GM23338 (cell line): ENCODE data around the gene KLHL13. TPM values are rescaled to one million over a fixed set of nuclear protein-coding genes. Genes with fewer than 3 reads are reported as not detected.

ENCODE experiments used
- ATAC-seq: fragments of 200-7000 bp; cut with Tn5 transposase; 3 replicates; pipeline ENCODE4 v1.9.1; 2020
- DNase-seq: peaks from one replicate; pipeline ENCODE4 v3.0.0-alpha.2; 2015; ENCODE audit warnings: low spot score
- H2AFZ ChIP-seq: fragments of 200-600 bp; sonication (generic); 2 replicates; pipeline ENCODE4 v1.8.0; 2016; ENCODE audit warnings: antibody characterized with exemption, mild to moderate bottlenecking, moderate library complexity
- H3F3A ChIP-seq: fragments of 200-600 bp; sonication (generic); replicated peaks from 2 replicates; pipeline ENCODE4 v1.8.0; 2017; ENCODE audit warnings: antibody characterized with exemption, mixed run types, low read depth
- H3K27ac ChIP-seq: fragments of 200-600 bp; sonication (generic); 2 replicates; pipeline ENCODE4 v1.6.1; 2016; ENCODE audit warnings: low read depth
- H3K27me3 ChIP-seq: fragments of 200-600 bp; sonication (generic); 2 replicates; pipeline ENCODE4 v1.8.0; 2016; ENCODE audit warnings: mild to moderate bottlenecking, mixed run types, moderate library complexity; ENCODE audit not compliant: insufficient read depth
- H3K36me3 ChIP-seq: fragments of 200-600 bp; sonication (generic); 2 replicates; pipeline ENCODE4 v1.8.0; 2016; ENCODE audit warnings: mild to moderate bottlenecking; ENCODE audit not compliant: insufficient read depth
- H3K4me1 ChIP-seq: fragments of 200-600 bp; sonication (generic); 2 replicates; pipeline ENCODE4 v1.8.0; 2016; ENCODE audit warnings: mild to moderate bottlenecking, moderate library complexity; ENCODE audit not compliant: insufficient read depth
- H3K4me2 ChIP-seq: fragments of 200-600 bp; sonication (generic); 2 replicates; pipeline ENCODE4 v1.7.1; 2017; ENCODE audit warnings: mixed run types
- H3K4me3 ChIP-seq: fragments of 200-600 bp; sonication (generic); 2 replicates; pipeline ENCODE4 v1.6.1; 2016; ENCODE audit warnings: mixed run types
- H3K79me2 ChIP-seq: fragments of 200-600 bp; sonication (generic); replicated peaks from 2 replicates; pipeline ENCODE4 v1.8.0; 2017; ENCODE audit warnings: mild to moderate bottlenecking; ENCODE audit not compliant: insufficient read depth
- H3K9me2 ChIP-seq: fragments of 200-600 bp; sonication (generic); 2 replicates; pipeline ENCODE4 v1.8.0; 2017; ENCODE audit not compliant: insufficient read depth
- H4K20me1 ChIP-seq: fragments of 200-600 bp; sonication (generic); replicated peaks from 2 replicates; pipeline ENCODE4 v1.8.0; 2017; ENCODE audit warnings: mild to moderate bottlenecking; ENCODE audit not compliant: insufficient read depth
- H3K27ac Mint-ChIP-seq: 2 replicates; pipeline ENCODE4 v1.8.0; 2020; ENCODE audit warnings: inconsistent platforms, mild to moderate bottlenecking, moderate library complexity, mixed read lengths
- H3K27me3 Mint-ChIP-seq: 3 replicates; pipeline ENCODE4 v1.8.0; 2022; ENCODE audit warnings: low read depth, mild to moderate bottlenecking, moderate library complexity, mixed read lengths, inconsistent platforms; ENCODE audit not compliant: insufficient read depth, poor library complexity
- H3K36me3 Mint-ChIP-seq: 3 replicates; pipeline ENCODE4 v1.8.0; 2021; ENCODE audit warnings: low read depth, mild to moderate bottlenecking, inconsistent platforms, moderate library complexity, mixed read lengths
- H3K4me1 Mint-ChIP-seq: 3 replicates; pipeline ENCODE4 v1.8.0; 2020; ENCODE audit warnings: mild to moderate bottlenecking, inconsistent platforms, mixed read lengths
- H3K4me3 Mint-ChIP-seq: 3 replicates; pipeline ENCODE4 v1.8.0; 2021; ENCODE audit warnings: moderate library complexity, mild to moderate bottlenecking, inconsistent platforms, mixed read lengths
- H3K9me3 Mint-ChIP-seq: 3 replicates; pipeline ENCODE4 v1.8.0; 2020; ENCODE audit warnings: moderate library complexity, mild to moderate bottlenecking, inconsistent platforms, mixed read lengths
- CREB1 ChIP-seq: fragments of 250-450 bp; sonication (Bioruptor Pico); IDR thresholded peaks from 2 replicates; pipeline ENCODE4 v1.5.0; 2020; ENCODE audit warnings: low read depth, mild to moderate bottlenecking, moderate library complexity
- CTCF ChIP-seq, 2 experiments: fragments of 200-600 bp in 1 of 2; sonication (generic) in 1 of 2; conservative IDR thresholded peaks; 2 replicates each; pipeline versions ENCODE4 v1.5.1 to v1.6.1; 2016 to 2017; ENCODE audit warnings: antibody characterized with exemption in 2 of 2, low read depth in 2 of 2, mild to moderate bottlenecking in 2 of 2, moderate library complexity in 1 of 2
- ETS1 ChIP-seq: IDR thresholded peaks from 2 replicates; pipeline ENCODE4 v1.6.1; 2016; ENCODE audit warnings: antibody characterized with exemption
- EZH2 ChIP-seq: fragments of 200-600 bp; sonication (generic); IDR thresholded peaks from one replicate; pipeline ENCODE4 v1.8.0; 2017; ENCODE audit warnings: antibody characterized with exemption, mild to moderate bottlenecking, low read depth; ENCODE audit not compliant: unreplicated experiment
- EZH2phosphoT487 ChIP-seq: fragments of 200-600 bp; sonication (generic); IDR thresholded peaks from one replicate; pipeline ENCODE4 v1.8.1; 2018; ENCODE audit warnings: antibody characterized with exemption; ENCODE audit not compliant: unreplicated experiment
- JUNB ChIP-seq: IDR thresholded peaks from one replicate; pipeline ENCODE4 v1.6.1; 2016; ENCODE audit warnings: antibody characterized with exemption; ENCODE audit not compliant: unreplicated experiment
- NANOG ChIP-seq: IDR thresholded peaks from 2 replicates; pipeline ENCODE4 v1.6.1; 2016; ENCODE audit warnings: antibody characterized with exemption, borderline replicate concordance
- POLR2AphosphoS5 ChIP-seq: IDR thresholded peaks from 2 replicates; pipeline ENCODE4 v1.6.1; 2016; ENCODE audit warnings: antibody characterized with exemption, low read depth
- STAT1 ChIP-seq: IDR thresholded peaks from one replicate; pipeline ENCODE4 v1.6.1; 2016; ENCODE audit warnings: antibody characterized with exemption; ENCODE audit not compliant: unreplicated experiment
- ZNF114 ChIP-seq: fragments of 250-450 bp; sonication (Bioruptor Pico); IDR thresholded peaks from 2 replicates; pipeline ENCODE4 v1.5.0; 2020; ENCODE audit warnings: mild to moderate bottlenecking, moderate library complexity
- ZNF331 ChIP-seq: fragments of 250-450 bp; sonication (Bioruptor Pico); IDR thresholded peaks from 2 replicates; pipeline ENCODE4 v1.5.0; 2020; ENCODE audit warnings: low read depth, mild to moderate bottlenecking, moderate library complexity
- polyA plus RNA-seq: library from polyadenylated mRNA; unstranded; fragments of >200 nt; fragmentation: Nextera tagmentation; extraction: Ambion mirVana; gene quantifications from 2 replicates; pipeline ENCODE4 v1.2.1, GENCODE V29; 2016
- total RNA-seq: library from RNA; depleted of rRNA; stranded (reverse); fragments of >200 nt; shearing (Covaris generic); gene quantifications from 2 replicates; pipeline ENCODE4 v1.2.3, GENCODE V29; 2014
- TF ChIP-seq, protein P1 (sequence below): IDR thresholded peaks from one replicate; pipeline ENCODE4 v1.6.1; 2018; ENCODE audit warnings: antibody characterized with exemption; ENCODE audit not compliant: unreplicated experiment

Gene KLHL13
- total and polyA plus RNA-seq, 2 experiments from 2014 or later, result 5.9 to 10.9 TPM

DNA sequence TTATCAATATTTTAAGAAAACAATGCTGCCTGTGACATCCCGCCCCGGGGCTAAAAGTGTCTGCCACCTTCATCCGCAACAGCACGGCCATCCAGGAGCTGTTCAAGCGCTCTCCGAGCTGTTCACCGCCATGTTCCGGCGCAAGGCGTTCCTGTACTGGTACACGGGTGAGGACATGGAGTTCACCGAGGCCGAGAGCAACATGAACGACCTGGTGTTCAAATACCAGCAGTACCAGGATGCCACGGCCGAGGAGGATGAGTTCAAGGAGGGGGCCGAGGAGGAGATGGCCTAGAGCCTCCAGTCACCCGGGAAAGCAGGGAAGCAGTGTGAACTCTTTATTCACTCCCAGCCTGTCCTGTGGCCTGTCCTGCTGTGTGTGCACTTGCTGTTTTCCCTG, 12.1 kb upstream of the KLHL13 start:
- Histone ChIP-seq H3K36me3 (no peaks in the 10 kb centered on the region), H3K79me2 (no peaks in the 10 kb centered on the region), H3K4me2 (no peak overlapping the region), H4K20me1 (no peaks in the 10 kb centered on the region), H3K4me1 (no peaks in the 10 kb centered on the region), H3K4me3 (no peak overlapping the region), H3K9me2 (no peaks in the 10 kb centered on the region), H3F3A (no peaks in the 10 kb centered on the region), H3K27me3 (no peaks in the 10 kb centered on the region), H3K27ac (no peak overlapping the region), H2AFZ (no peak overlapping the region)
- Mint-ChIP-seq H3K4me1 (no peaks in the 10 kb centered on the region), H3K27me3 (no peaks in the 10 kb centered on the region), H3K9me3 (no peaks in the 10 kb centered on the region), H3K4me3 (no peak overlapping the region), H3K27ac (no peak overlapping the region), H3K36me3 (no peaks in the 10 kb centered on the region)
- DNase-seq, result no peak
- TF ChIP-seq JUNB, result no peak
- TF ChIP-seq CREB1 (CRISPR knock-in tag), result no peak
- no peak for TF ChIP-seq POLR2AphosphoS5
- no peak for TF ChIP-seq CTCF (conservative IDR thresholded peaks at IDR 0.05; ENCODE audit: low read depth in 2 of 2)
- TF ChIP-seq, protein P1, sequence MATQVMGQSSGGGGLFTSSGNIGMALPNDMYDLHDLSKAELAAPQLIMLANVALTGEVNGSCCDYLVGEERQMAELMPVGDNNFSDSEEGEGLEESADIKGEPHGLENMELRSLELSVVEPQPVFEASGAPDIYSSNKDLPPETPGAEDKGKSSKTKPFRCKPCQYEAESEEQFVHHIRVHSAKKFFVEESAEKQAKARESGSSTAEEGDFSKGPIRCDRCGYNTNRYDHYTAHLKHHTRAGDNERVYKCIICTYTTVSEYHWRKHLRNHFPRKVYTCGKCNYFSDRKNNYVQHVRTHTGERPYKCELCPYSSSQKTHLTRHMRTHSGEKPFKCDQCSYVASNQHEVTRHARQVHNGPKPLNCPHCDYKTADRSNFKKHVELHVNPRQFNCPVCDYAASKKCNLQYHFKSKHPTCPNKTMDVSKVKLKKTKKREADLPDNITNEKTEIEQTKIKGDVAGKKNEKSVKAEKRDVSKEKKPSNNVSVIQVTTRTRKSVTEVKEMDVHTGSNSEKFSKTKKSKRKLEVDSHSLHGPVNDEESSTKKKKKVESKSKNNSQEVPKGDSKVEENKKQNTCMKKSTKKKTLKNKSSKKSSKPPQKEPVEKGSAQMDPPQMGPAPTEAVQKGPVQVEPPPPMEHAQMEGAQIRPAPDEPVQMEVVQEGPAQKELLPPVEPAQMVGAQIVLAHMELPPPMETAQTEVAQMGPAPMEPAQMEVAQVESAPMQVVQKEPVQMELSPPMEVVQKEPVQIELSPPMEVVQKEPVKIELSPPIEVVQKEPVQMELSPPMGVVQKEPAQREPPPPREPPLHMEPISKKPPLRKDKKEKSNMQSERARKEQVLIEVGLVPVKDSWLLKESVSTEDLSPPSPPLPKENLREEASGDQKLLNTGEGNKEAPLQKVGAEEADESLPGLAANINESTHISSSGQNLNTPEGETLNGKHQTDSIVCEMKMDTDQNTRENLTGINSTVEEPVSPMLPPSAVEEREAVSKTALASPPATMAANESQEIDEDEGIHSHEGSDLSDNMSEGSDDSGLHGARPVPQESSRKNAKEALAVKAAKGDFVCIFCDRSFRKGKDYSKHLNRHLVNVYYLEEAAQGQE, result no peak
- TF ChIP-seq NANOG, result no peak
- TF ChIP-seq STAT1, result no peak
- TF ChIP-seq EZH2, result no peak
- TF ChIP-seq ETS1, result no peak
- TF ChIP-seq EZH2phosphoT487, result no peak
- no peak for ATAC-seq

DNA sequence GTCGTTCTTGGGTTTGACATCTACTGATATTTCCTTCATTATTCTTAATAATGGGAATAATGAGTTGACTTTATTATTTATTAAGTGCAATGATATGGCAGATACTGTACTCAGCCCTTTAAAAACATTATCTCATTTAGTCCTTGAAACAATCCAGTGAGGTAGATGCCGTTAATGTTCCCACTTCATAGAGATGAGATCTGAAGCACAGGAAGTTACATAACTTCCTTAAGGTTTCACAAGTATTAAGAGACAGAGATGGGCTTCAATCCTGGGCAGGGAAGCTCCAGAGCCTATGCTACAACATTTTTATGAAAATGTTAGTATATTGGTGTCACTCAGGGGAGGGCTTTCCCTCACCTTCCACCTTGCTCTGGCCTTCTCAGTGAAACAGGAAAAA, 9.7 kb upstream of the KLHL13 start:
- Histone ChIP-seq H3K79me2 (no peaks in the 10 kb centered on the region), H2AFZ (no peak overlapping the region), H3K4me1 (no peaks in the 10 kb centered on the region), H3K27me3 (no peaks in the 10 kb centered on the region), H3K4me3 (no peak overlapping the region), H3F3A (no peaks in the 10 kb centered on the region), H3K36me3 (no peaks in the 10 kb centered on the region), H3K27ac (no peak overlapping the region), H4K20me1 (no peaks in the 10 kb centered on the region), H3K4me2 (no peak overlapping the region), H3K9me2 (no peaks in the 10 kb centered on the region)
- Mint-ChIP-seq H3K9me3 (no peaks in the 10 kb centered on the region), H3K36me3 (no peaks in the 10 kb centered on the region), H3K4me3 (no peak overlapping the region), H3K27me3 (no peaks in the 10 kb centered on the region), H3K4me1 (no peaks in the 10 kb centered on the region), H3K27ac (no peak overlapping the region)
- DNase-seq, result no peak
- no peak for ATAC-seq
- TF ChIP-seq ZNF114 (no peak), CREB1 (CRISPR knock-in tag) (no peak), CTCF (conservative IDR thresholded peaks at IDR 0.05; ENCODE audit: low read depth in 2 of 2) (no peak), NANOG (no peak), JUNB (no peak), POLR2AphosphoS5 (no peak), ZNF331 (CRISPR knock-in tag) (no peak), STAT1 (no peak), EZH2 (no peak)
- TF ChIP-seq, protein P1, result no peak
